Bronchial epithelial cell (primary cell): ENCODE measurements around the gene MVK. TPM values are rescaled to one million over a fixed set of nuclear protein-coding genes. Genes with fewer than 3 reads are reported as not detected.

Source experiments
- DNase-seq: peaks from one replicate; pipeline ENCODE4 v3.0.0-alpha.2; 2010; ENCODE audit warnings: low read depth
- FAIRE-seq: peaks from 2 replicates; lab custom pipeline; 2011; peaks lifted over from hg19 to GRCh38; lab: Jason Lieb, UNC
- H3K27me3 ChIP-seq: 2 replicates; pipeline ENCODE4 v1.5.1; 2011; ENCODE audit warnings: low read length; ENCODE audit not compliant: control insufficient read depth, insufficient read depth
- H3K36me3 ChIP-seq: 2 replicates; pipeline ENCODE4 v1.5.1; 2011; ENCODE audit warnings: low read length; ENCODE audit not compliant: control insufficient read depth, insufficient read depth
- H3K4me3 ChIP-seq: 2 replicates; pipeline ENCODE4 v1.5.1; 2011; ENCODE audit warnings: mild to moderate bottlenecking, low read depth, low read length, control low read depth
- CTCF ChIP-seq: IDR thresholded peaks from 2 replicates; pipeline ENCODE4 v1.5.1; 2011; ENCODE audit warnings: mild to moderate bottlenecking, moderate library complexity, low read length, control low read depth, inconsistent platforms; ENCODE audit not compliant: insufficient read depth, severe bottlenecking
- total RNA-seq: library from RNA; depleted of rRNA; stranded (reverse); fragments of >200 nt; gene quantifications from 2 replicates; pipeline ENCODE4 v1.2.1, GENCODE V29; 2014

The MVK gene
- total RNA-seq, 1 donor from 2014 or later: 16.1 TPM

GRCh38 chr12:109548258-109548657, 25.3 kb upstream of the MVK start:
- Histone ChIP-seq H3K27me3 (no peaks in the 10 kb centered on the region), H3K4me3 (no peak overlapping the region), H3K36me3 (no peaks in the 10 kb centered on the region)
- no peak for TF ChIP-seq CTCF
- DNase-seq (no peak), FAIRE-seq (no peak)

DNA sequence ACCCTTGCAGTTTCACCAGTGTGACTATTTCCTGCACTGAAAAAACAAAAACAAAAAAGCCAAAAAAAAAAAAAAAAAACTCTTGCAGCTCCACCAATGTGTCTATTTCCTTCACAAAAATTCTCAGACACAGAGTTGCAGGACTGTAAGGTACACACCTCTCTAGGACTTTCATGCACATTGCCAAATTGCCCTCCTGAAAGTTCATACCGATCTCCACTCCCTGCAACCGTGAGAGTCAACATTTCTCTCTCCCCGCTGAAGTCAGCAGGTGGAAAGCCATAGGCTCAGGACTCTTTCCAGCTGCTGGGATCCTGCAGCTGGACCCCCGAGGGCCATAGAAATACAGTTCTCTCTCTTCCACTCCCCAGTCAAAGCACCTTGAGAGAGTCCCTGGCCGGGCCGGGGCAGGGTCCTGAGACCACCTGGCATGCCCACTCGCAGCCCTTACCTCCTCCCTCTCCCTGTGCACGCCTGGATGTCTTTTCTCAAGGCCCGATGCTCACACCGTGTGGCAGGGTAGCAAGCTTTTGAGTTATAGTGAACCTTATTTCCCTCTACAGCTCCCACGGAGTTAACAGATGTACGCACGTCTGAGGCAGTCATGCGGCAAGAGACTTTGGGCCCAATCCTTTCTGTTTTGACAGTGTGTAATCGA, 23.9 kb upstream of the MVK start:
- H3K4me3 ChIP-seq: no peak overlapping the region
- FAIRE-seq: no peak
- no peaks in the 10 kb centered on the region for H3K36me3 ChIP-seq
- TF ChIP-seq CTCF: no peak
- peaks cover 9% of the 10 kb centered on the region for H3K27me3 ChIP-seq
- DNase-seq: no peak

- Histone ChIP-seq H3K4me3 (no peak overlapping the region), H3K36me3 (no peaks in the 10 kb centered on the region), H3K27me3 (peaks cover 10% of the 10 kb centered on the region)
- TF ChIP-seq CTCF: no peak
- no peak for FAIRE-seq
- DNase-seq: no peak
These were observed 23.3 kb upstream of the MVK start for GRCh38 chr12:109550281-109550680.

DNA sequence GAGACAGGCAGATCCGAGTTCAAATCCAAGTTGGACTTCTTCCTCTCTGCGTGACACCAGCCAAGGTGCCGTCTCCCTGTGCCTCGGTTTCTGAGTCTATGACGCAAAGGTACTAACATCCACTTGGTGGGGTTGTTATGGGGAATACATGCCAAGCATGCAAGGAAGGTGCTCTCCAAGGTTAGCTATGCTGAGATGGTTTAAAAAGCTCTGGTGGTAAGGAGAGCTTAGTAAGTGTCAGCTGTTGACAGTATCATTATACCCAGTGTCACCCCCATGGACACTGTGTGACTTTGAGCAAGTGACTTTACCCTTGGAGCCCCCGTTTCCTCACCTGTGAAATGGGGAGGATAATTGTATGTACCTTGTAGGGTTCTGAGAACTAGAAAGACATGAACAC, 22.5 kb upstream of the MVK start:
- no peak overlapping the region for H3K4me3 ChIP-seq
- peaks cover 10% of the 10 kb centered on the region for H3K27me3 ChIP-seq
- TF ChIP-seq CTCF: no peak
- DNase-seq: no peak
- H3K36me3 ChIP-seq: no peaks in the 10 kb centered on the region
- FAIRE-seq: no peak

- FAIRE-seq (no peak), DNase-seq (no peak)
- no peak overlapping the region for H3K4me3 ChIP-seq
- H3K27me3 ChIP-seq: peaks cover 10% of the 10 kb centered on the region
- no peaks in the 10 kb centered on the region for H3K36me3 ChIP-seq
- no peak for TF ChIP-seq CTCF
These were observed 20.6 kb upstream of the MVK start for GRCh38 chr12:109552971-109553370.

GRCh38 chr12:109553483-109553882, 20.1 kb upstream of the MVK start:
- DNase-seq: no peak
- TF ChIP-seq CTCF: no peak
- H3K36me3 ChIP-seq: no peaks in the 10 kb centered on the region
- FAIRE-seq: no peak
- no peak overlapping the region for H3K4me3 ChIP-seq
- H3K27me3 ChIP-seq: peaks cover 10% of the 10 kb centered on the region
